Astrocyte (in vitro differentiated cells and primary cell): ENCODE measurements around the gene WTIP. TPM values are rescaled to one million over a fixed set of nuclear protein-coding genes. Genes with fewer than 3 reads are reported as not detected.

ENCODE experiments used
- DNase-seq: peaks from one replicate; pipeline ENCODE4 v3.0.0-alpha.2; 2010; ENCODE audit warnings: low read depth
- FAIRE-seq: peaks from 2 replicates; lab custom pipeline; 2011; peaks lifted over from hg19 to GRCh38; lab: Jason Lieb, UNC
- H2AFZ ChIP-seq: 2 replicates; pipeline ENCODE4 v1.6.0; 2012; ENCODE audit warnings: low read depth, low read length, inconsistent platforms
- H3K27ac ChIP-seq: 2 replicates; pipeline ENCODE4 v1.5.1; 2011; ENCODE audit warnings: low read depth, low read length, inconsistent platforms
- H3K27me3 ChIP-seq: 2 replicates; pipeline ENCODE4 v1.6.0; 2011; ENCODE audit warnings: low read length, inconsistent platforms; ENCODE audit not compliant: insufficient read depth
- H3K36me3 ChIP-seq: 2 replicates; pipeline ENCODE4 v1.5.1; 2011; ENCODE audit warnings: low read length, inconsistent platforms; ENCODE audit not compliant: insufficient read depth
- H3K4me1 ChIP-seq: 2 replicates; pipeline ENCODE4 v1.5.1; 2011; ENCODE audit warnings: low read length, inconsistent platforms; ENCODE audit not compliant: insufficient read depth
- H3K4me2 ChIP-seq: 2 replicates; pipeline ENCODE4 v1.6.0; 2012; ENCODE audit warnings: low read length, inconsistent platforms
- H3K4me3 ChIP-seq: 2 replicates; pipeline ENCODE4 v1.5.1; 2011; ENCODE audit warnings: low read depth, mild to moderate bottlenecking, low read length, inconsistent platforms; ENCODE audit not compliant: insufficient read depth
- H3K79me2 ChIP-seq: 2 replicates; pipeline ENCODE4 v1.6.0; 2012; ENCODE audit warnings: mild to moderate bottlenecking, low read length, inconsistent platforms; ENCODE audit not compliant: insufficient read depth
- H3K9ac ChIP-seq: 2 replicates; pipeline ENCODE4 v1.6.0; 2012; ENCODE audit warnings: mild to moderate bottlenecking, low read length, inconsistent platforms
- H3K9me3 ChIP-seq: 2 replicates; pipeline ENCODE4 v1.5.1; 2012; ENCODE audit warnings: low read depth, mild to moderate bottlenecking, low read length, inconsistent platforms; ENCODE audit not compliant: insufficient read depth
- H4K20me1 ChIP-seq: 2 replicates; pipeline ENCODE4 v1.6.0; 2012; ENCODE audit warnings: low read length, inconsistent platforms; ENCODE audit not compliant: insufficient read depth
- H3K27ac Mint-ChIP-seq: one replicate; pipeline ENCODE4 v1.8.0; 2021; ENCODE audit warnings: mild to moderate bottlenecking, mixed read lengths; ENCODE audit not compliant: unreplicated experiment
- H3K27me3 Mint-ChIP-seq: one replicate; pipeline ENCODE4 v1.8.0; 2021; ENCODE audit warnings: low read depth, mixed read lengths; ENCODE audit not compliant: unreplicated experiment
- H3K36me3 Mint-ChIP-seq: one replicate; pipeline ENCODE4 v1.8.0; 2021; ENCODE audit warnings: low read depth, mixed read lengths; ENCODE audit not compliant: unreplicated experiment
- H3K4me1 Mint-ChIP-seq: one replicate; pipeline ENCODE4 v1.8.0; 2021; ENCODE audit warnings: low read depth, mixed read lengths; ENCODE audit not compliant: unreplicated experiment
- H3K4me3 Mint-ChIP-seq: one replicate; pipeline ENCODE4 v1.8.0; 2021; ENCODE audit warnings: mild to moderate bottlenecking, moderate library complexity, mixed read lengths; ENCODE audit not compliant: unreplicated experiment
- H3K9me3 Mint-ChIP-seq: one replicate; pipeline ENCODE4 v1.8.0; 2021; ENCODE audit warnings: mild to moderate bottlenecking, mixed read lengths; ENCODE audit not compliant: unreplicated experiment
- CTCF ChIP-seq: IDR thresholded peaks from 2 replicates; pipeline ENCODE4 v1.5.1; 2011; ENCODE audit warnings: low read depth, mild to moderate bottlenecking, inconsistent platforms, low read length, moderate library complexity; ENCODE audit not compliant: insufficient read depth
- EZH2 ChIP-seq: IDR thresholded peaks from 2 replicates; pipeline ENCODE4 v1.6.1; 2012; ENCODE audit warnings: mild to moderate bottlenecking, low read length, inconsistent platforms; ENCODE audit not compliant: insufficient read depth
- total RNA-seq: library from RNA; stranded (reverse); gene quantifications from 2 replicates; pipeline ENCODE4 v1.2.1, GENCODE V29; 2021

The WTIP gene
- total RNA-seq, 1 donor from 2014 or later, result 32.5 TPM

DNA sequence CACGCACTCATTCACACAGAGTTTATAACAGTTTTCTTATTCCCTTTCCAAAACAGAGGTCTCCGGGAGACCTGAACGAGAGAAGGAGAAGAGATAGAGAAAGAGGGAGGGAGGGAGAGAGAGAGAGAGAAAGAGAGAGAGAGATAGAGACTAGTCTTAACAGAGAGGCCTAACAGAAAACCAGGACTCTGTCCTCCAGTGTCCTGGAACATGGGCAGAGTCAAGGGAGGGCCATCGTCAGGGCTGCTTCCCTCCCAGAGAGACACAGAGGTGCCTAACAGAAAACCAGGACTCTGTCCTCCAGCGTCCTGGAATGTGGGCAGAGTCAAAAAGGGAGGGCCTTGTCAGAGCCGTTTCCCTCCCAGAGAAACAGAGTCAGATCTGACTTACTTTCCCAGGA is 78.7 kb downstream of the WTIP start:
- no peaks in the 10 kb centered on the region for H4K20me1 ChIP-seq
- Mint-ChIP-seq H3K4me1 (no peaks in the 10 kb centered on the region), H3K27ac (no peak overlapping the region), H3K4me3 (no peak overlapping the region), H3K9me3 (peaks cover 6% of the 10 kb centered on the region), H3K36me3 (no peaks in the 10 kb centered on the region), H3K27me3 (peaks cover 38% of the 10 kb centered on the region)
- DNase-seq (no peak), FAIRE-seq (no peak)
- no peaks in the 10 kb centered on the region for H3K36me3 ChIP-seq
- no peak overlapping the region for H2AFZ ChIP-seq
- H3K4me1 ChIP-seq, result no peaks in the 10 kb centered on the region
- H3K9me3 ChIP-seq, result no peaks in the 10 kb centered on the region
- H3K27me3 ChIP-seq, result no peaks in the 10 kb centered on the region
- H3K4me2 ChIP-seq, result no peak overlapping the region
- no peak overlapping the region for H3K27ac ChIP-seq
- no peaks in the 10 kb centered on the region for H3K79me2 ChIP-seq
- no peak overlapping the region for H3K9ac ChIP-seq
- TF ChIP-seq CTCF, result no peak
- TF ChIP-seq EZH2, result no peak
- no peak overlapping the region for H3K4me3 ChIP-seq

Other genes with a start within 250 kb of the WTIP start
- gene GARRE1, start 227.2 kb upstream of the WTIP start, total RNA-seq, result 20.1 and 23.8 TPM in 2 replicates
- 249 and 258 TPM in 2 replicates for gene GPI, start 116.6 kb upstream of the WTIP start, total RNA-seq
- gene PDCD2L, start 77.4 kb upstream of the WTIP start, total RNA-seq, result 12.0 and 12.6 TPM in 2 replicates
- gene UBA2, start 53.4 kb upstream of the WTIP start, total RNA-seq, result 84.5 and 87.0 TPM in 2 replicates
- 0.14 and 0.31 TPM in 2 replicates for gene SCGB2B2, start 195.4 kb downstream of the WTIP start, total RNA-seq
- gene ZNF302, start 195.9 kb downstream of the WTIP start, total RNA-seq, result 14.8 and 16.5 TPM in 2 replicates